Measurements from ENCODE around the gene RNF135.
"Not testable (repeated sequence)": the region's sequence is repeated elsewhere in the genome, so short reads cannot be mapped to it uniquely, and the experiment has no call there.

The RNF135 gene

DNA sequence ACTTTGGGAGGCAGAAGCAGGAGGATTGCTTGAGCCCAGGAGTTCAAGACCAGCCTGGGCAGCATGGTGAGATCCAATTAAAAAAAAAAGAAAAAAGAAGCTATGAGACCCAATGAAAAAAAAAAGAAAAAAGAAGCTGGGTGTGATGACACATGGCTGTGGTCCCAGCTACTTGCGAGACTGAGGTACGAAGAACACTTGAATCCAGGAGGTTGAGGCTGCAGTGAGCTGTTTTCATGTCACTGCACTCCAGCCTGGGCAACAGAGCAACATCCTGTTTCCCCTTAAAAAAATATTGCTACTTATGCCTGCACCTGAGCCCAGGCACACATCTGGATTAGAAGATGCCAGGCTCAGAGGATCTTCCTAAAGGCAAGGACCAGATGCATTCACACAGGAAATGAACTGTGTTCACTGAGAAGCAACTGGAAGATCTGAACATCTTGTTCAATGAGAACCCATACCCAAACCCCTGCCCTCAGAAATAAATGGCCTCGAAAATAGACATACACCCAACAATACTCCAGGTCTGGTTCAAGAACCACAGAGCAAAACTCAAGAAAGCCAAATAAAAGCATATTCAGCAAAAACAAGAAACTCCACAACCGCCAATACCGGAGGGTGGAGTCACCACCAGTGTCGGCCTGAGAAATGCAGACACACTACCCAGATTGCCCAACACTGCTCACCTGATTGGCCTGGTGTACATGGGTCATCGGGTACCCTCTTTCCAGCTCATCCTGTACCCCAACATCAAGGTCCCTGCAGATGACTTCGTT lies 4.4 kb downstream of the RNF135 start:
- Histone ChIP-seq H3K27me3 (no peaks in the 10 kb centered on the region), H3K4me1 (ENCODE audit: control insufficient read depth in 1 of 2, insufficient read depth in 1 of 2, low read depth in 1 of 2, low read length in 1 of 2) (peaks cover 21 to 27% of the 10 kb centered on the region in 2 experiments), H3K36me3 (no peaks in the 10 kb centered on the region), H3K9me3 (no peaks in the 10 kb centered on the region), H3K4me3 (ENCODE audit: low read depth in 1 of 2, low read length in 1 of 2) (no peak overlapping the region), H3K27ac (peak overlapping the region; percentile 35)
- TF ChIP-seq, protein P1, sequence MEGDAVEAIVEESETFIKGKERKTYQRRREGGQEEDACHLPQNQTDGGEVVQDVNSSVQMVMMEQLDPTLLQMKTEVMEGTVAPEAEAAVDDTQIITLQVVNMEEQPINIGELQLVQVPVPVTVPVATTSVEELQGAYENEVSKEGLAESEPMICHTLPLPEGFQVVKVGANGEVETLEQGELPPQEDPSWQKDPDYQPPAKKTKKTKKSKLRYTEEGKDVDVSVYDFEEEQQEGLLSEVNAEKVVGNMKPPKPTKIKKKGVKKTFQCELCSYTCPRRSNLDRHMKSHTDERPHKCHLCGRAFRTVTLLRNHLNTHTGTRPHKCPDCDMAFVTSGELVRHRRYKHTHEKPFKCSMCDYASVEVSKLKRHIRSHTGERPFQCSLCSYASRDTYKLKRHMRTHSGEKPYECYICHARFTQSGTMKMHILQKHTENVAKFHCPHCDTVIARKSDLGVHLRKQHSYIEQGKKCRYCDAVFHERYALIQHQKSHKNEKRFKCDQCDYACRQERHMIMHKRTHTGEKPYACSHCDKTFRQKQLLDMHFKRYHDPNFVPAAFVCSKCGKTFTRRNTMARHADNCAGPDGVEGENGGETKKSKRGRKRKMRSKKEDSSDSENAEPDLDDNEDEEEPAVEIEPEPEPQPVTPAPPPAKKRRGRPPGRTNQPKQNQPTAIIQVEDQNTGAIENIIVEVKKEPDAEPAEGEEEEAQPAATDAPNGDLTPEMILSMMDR (IDR thresholded peaks at IDR 0.05) = no peak

DNA sequence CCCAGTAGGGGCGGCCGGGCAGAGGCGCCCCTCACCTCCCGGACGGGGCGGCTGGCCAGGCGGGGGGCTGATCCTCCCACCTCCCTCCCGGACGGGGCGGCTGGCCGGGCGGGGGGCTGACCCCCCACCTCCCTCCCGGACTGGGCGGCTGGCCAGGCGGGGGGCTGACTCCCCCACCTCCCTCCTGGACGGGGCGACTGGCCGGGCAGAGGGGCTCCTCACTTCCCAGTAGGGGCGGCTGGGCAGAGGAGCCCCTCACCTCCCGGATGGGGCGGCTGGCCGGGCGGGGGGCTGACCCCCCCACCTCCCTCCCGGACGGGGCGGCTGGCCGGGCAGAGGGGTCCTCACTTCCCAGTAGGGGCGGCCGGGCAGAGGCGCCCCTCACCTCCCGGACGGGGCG lies 9.1 kb downstream of the RNF135 start:
- not testable (repeated sequence) for H3K4me3 ChIP-seq (ENCODE audit: low read depth in 1 of 2, low read length in 1 of 2); H3K36me3 ChIP-seq; H3K27ac ChIP-seq; H3K4me1 ChIP-seq (ENCODE audit: control insufficient read depth in 1 of 2, insufficient read depth in 1 of 2, low read depth in 1 of 2, low read length in 1 of 2); H3K27me3 ChIP-seq; H3K9me3 ChIP-seq

DNA sequence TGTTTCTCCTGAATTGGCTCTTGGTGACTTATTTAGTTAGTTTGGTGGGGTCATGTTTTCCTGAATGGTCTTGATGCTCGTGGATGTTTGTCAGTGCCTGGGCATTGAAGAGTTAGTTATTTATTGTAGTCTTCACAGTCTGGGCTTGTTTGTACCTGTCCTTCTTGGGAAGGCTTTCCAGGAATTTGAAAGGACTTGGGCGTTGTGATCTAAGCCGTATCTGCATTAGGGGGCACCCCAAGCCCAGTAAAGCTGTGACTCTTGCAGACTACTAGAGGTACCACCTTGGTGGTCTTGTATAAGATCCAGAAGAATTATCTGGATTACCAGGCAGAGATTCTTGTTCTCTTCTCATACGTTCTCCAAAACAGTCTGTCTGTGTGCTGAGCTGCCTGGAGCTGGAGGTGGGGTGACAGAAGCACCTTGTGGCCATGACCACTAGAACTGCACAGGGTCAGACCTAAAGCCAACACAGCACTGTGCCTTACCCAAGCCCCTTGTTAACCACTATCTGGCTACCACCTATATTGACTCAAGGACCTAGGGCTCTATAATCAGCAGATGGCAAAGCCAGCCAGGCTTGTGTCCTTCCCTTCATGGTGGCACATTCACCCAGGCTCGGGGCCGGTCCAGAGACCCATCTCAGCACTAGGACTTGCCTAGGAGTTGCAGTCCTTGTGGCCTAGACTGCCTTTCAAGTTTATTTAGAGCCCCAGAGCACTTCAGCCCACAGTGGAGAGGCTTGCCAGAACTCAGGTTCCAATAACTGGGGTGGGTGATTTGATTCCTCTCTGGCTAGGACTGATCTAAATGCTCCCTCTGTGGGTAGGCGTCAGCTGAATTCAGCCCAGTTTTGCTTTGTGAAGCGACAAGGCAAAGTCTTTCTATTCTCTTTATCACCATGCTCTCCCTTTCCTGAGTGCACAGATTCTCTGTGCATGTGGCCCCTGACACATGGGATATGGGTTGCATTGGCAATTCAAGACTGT lies 11.0 kb downstream of the RNF135 start:
- Histone ChIP-seq H3K9me3 (no peaks in the 10 kb centered on the region), H3K4me1 (ENCODE audit: control insufficient read depth in 1 of 2, insufficient read depth in 1 of 2, low read depth in 1 of 2, low read length in 1 of 2) (no peaks in the 10 kb centered on the region), H3K36me3 (peaks cover 24% of the 10 kb centered on the region), H3K4me3 (ENCODE audit: low read depth in 1 of 2, low read length in 1 of 2) (no peak overlapping the region), H3K27ac (no peak overlapping the region), H3K27me3 (no peaks in the 10 kb centered on the region)
- TF ChIP-seq, protein P1 (IDR thresholded peaks at IDR 0.05) = no peak

DNA sequence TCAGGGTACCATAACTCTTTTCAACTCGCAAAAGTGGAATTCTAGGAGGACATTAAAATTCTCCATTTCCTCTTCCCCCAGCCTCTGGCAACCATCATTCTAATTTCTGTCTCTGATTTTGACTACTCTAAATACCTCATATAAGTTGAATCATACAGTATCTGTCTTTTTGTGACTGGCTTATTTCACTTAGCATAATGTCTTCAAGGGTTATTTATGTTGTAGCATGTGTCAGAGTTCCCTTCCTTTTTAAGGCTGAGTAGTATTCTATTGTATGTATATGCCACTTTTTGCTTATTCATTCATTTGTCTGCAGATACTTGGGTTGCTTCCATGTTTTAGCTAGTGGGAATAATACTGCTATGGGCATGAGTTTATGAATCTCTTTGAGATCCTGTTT lies 12.0 kb downstream of the RNF135 start:
- Histone ChIP-seq H3K4me3 (ENCODE audit: low read depth in 1 of 2, low read length in 1 of 2) (no peak overlapping the region), H3K36me3 (peaks cover 30% of the 10 kb centered on the region), H3K27ac (no peak overlapping the region), H3K4me1 (ENCODE audit: control insufficient read depth in 1 of 2, insufficient read depth in 1 of 2, low read depth in 1 of 2, low read length in 1 of 2) (no peaks in the 10 kb centered on the region), H3K27me3 (no peaks in the 10 kb centered on the region), H3K9me3 (no peaks in the 10 kb centered on the region)
- TF ChIP-seq, protein P1 (IDR thresholded peaks at IDR 0.05) = no peak

DNA sequence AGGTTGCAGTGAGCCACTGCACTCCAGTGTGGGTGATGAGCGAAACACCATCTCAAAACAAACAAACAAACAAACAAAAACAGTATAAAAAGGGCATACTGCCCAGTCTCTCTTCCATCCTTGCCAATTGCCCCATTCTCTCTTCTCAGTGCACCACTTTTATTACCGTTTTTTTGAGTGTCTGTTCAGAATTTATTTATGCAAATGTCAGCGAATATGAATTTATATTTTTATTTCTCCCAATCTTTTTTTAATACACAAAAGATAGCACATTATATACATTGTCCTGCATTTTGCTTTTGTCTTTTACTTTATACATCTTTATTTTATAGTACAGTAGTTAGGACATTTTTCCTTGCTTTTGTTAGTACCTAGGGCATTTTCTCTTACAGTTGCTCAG lies 19.6 kb downstream of the RNF135 start:
- TF ChIP-seq, protein P1 (IDR thresholded peaks at IDR 0.05) = no peak
- Histone ChIP-seq H3K36me3 (peaks cover 62% of the 10 kb centered on the region), H3K9me3 (no peaks in the 10 kb centered on the region), H3K27me3 (no peaks in the 10 kb centered on the region), H3K27ac (no peak overlapping the region), H3K4me3 (ENCODE audit: low read depth in 1 of 2, low read length in 1 of 2) (no peak overlapping the region), H3K4me1 (ENCODE audit: control insufficient read depth in 1 of 2, insufficient read depth in 1 of 2, low read depth in 1 of 2, low read length in 1 of 2) (no peaks in the 10 kb centered on the region)

DNA sequence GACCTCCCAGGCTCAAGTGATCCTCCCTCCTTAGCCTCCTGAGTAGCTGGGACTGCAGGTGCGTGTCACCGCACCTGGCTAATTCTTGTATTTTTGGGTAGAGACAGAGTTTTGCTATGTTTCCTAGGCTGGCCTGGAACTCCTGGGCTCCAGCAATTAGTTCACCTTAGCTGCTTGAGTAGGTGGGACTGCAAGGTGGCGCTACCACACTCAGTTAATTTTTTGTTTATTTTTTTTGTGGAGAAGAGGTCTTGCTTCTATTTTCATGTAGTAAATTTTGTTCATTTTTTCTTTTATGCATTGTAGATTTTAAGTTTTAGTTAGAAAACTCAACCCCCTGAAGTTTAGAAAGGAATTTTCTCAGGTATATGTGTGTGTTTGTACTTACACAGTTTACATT lies 21.7 kb downstream of the RNF135 start:
- Histone ChIP-seq H3K4me1 (ENCODE audit: control insufficient read depth in 1 of 2, insufficient read depth in 1 of 2, low read depth in 1 of 2, low read length in 1 of 2) (no peaks in the 10 kb centered on the region), H3K9me3 (no peaks in the 10 kb centered on the region), H3K27ac (no peak overlapping the region), H3K4me3 (ENCODE audit: low read depth in 1 of 2, low read length in 1 of 2) (no peak overlapping the region), H3K36me3 (peaks cover 62% of the 10 kb centered on the region), H3K27me3 (no peaks in the 10 kb centered on the region)
- TF ChIP-seq, protein P1 (IDR thresholded peaks at IDR 0.05) = no peak
